K562 (cell line): ENCODE measurements around the gene ARMC7. TPM values are rescaled to one million over a fixed set of nuclear protein-coding genes. Genes with fewer than 3 reads are reported as not detected.
A peak's percentile ranks its signal among the peaks of the same experiment; 100 is the strongest.

Experiments
- ASH1L ChIP-seq: fragments of 450-650 bp; IDR thresholded peaks from 2 replicates; pipeline ENCODE4 v1.6.1; 2018; ENCODE audit warnings: borderline replicate concordance, mild to moderate bottlenecking, low read depth; ENCODE audit not compliant: partially characterized antibody
- BCOR ChIP-seq: fragments of 450-650 bp; IDR thresholded peaks from 2 replicates; pipeline ENCODE4 v1.6.1; 2016
- CAMTA2 ChIP-seq: fragments of 250-450 bp; sonication (Bioruptor Pico); conservative IDR thresholded peaks from 2 replicates; pipeline ENCODE4 v1.5.1; 2022
- DNMT1 ChIP-seq: fragments of 450-650 bp; IDR thresholded peaks from 2 replicates; pipeline ENCODE4 v1.6.1; 2016; ENCODE audit warnings: antibody characterized with exemption, mild to moderate bottlenecking
- EGR1 ChIP-seq: fragments of 450-650 bp; conservative IDR thresholded peaks from 2 replicates; pipeline ENCODE4 v1.6.1; 2017; ENCODE audit warnings: mild to moderate bottlenecking
- ETV1 ChIP-seq: fragments of 450-650 bp; conservative IDR thresholded peaks from 2 replicates; pipeline ENCODE4 v1.6.1; 2016; ENCODE audit warnings: missing genetic modification characterization, control low read depth, low read depth, missing compliant biosample characterization
- FOXK1 ChIP-seq: sonication (generic); formaldehyde crosslinking; IDR thresholded peaks from 2 replicates; pipeline ENCODE4 v1.8.0; 2022; ENCODE audit warnings: missing genetic modification reagents, mild to moderate bottlenecking, borderline replicate concordance
- FOXM1 ChIP-seq, 2 experiments: fragments of 450-650 bp in 1 of 2; sonication (generic) in 1 of 2; formaldehyde crosslinking in 1 of 2; IDR thresholded peaks; 2 replicates each; pipeline versions ENCODE4 v1.6.1 to v1.9.0; 2017 to 2022; ENCODE audit warnings: low read depth in 2 of 2, mild to moderate bottlenecking in 2 of 2, missing genetic modification reagents in 1 of 2, moderate library complexity in 1 of 2
- HMG20A ChIP-seq: fragments of 450-650 bp; formaldehyde crosslinking; conservative IDR thresholded peaks from 2 replicates; pipeline ENCODE4 v1.4.0; 2020; ENCODE audit warnings: mild to moderate bottlenecking, mixed read lengths
- KLF13 ChIP-seq: fragments of 450-650 bp; IDR thresholded peaks from 2 replicates; pipeline ENCODE4 v1.6.1; 2016; ENCODE audit warnings: missing genetic modification characterization, low read depth, mild to moderate bottlenecking, missing compliant biosample characterization, moderate library complexity, borderline replicate concordance
- MTA3 ChIP-seq: fragments of 450-650 bp; formaldehyde crosslinking; IDR thresholded peaks from 2 replicates; pipeline ENCODE4 v1.6.1; 2017; ENCODE audit warnings: mild to moderate bottlenecking, borderline replicate concordance
- NFIC ChIP-seq: fragments of 450-650 bp; IDR thresholded peaks from 2 replicates; pipeline ENCODE4 v1.6.1; 2017; ENCODE audit warnings: mild to moderate bottlenecking, inconsistent platforms
- NFXL1 ChIP-seq: fragments of 450-650 bp; formaldehyde crosslinking; IDR thresholded peaks from 2 replicates; pipeline ENCODE4 v1.4.0; 2021; ENCODE audit warnings: mild to moderate bottlenecking
- PHF20 ChIP-seq: fragments of 450-650 bp; IDR thresholded peaks from 2 replicates; pipeline ENCODE4 v1.6.1; 2018; ENCODE audit not compliant: partially characterized antibody
- SMARCB1 ChIP-seq: IDR thresholded peaks from 2 replicates; pipeline ENCODE4 v1.6.1; 2011; ENCODE audit warnings: improper control_type of control experiment, low read depth; ENCODE audit not compliant: insufficient read length
- TARDBP ChIP-seq: fragments of 450-650 bp; IDR thresholded peaks from 2 replicates; pipeline ENCODE4 v1.6.1; 2016
- YY1 ChIP-seq, 3 experiments: IDR thresholded peaks; 2 replicates each; pipeline ENCODE4 v1.6.1; 2011; ENCODE audit warnings: low read length in 2 of 3, mild to moderate bottlenecking in 2 of 3, moderate library complexity in 2 of 3, borderline replicate concordance in 1 of 3, control low read depth in 1 of 3, low read depth in 1 of 3; ENCODE audit not compliant: insufficient read depth in 3 of 3, insufficient replicate concordance in 2 of 3, control insufficient read depth in 1 of 3, insufficient read length in 1 of 3; ENCODE audit errors: extremely low read depth in 1 of 3
- ZBTB17 ChIP-seq: fragments of 450-650 bp; formaldehyde crosslinking; IDR thresholded peaks from 2 replicates; pipeline ENCODE4 v1.4.0; 2020; ENCODE audit warnings: mild to moderate bottlenecking
- ZBTB5 ChIP-seq: fragments of 450-650 bp; IDR thresholded peaks from 2 replicates; pipeline ENCODE4 v1.6.1; 2017; ENCODE audit warnings: antibody characterized with exemption
- ZNF232 ChIP-seq: sonication (generic); formaldehyde crosslinking; IDR thresholded peaks from 2 replicates; pipeline ENCODE4 v1.8.0; 2022; ENCODE audit warnings: mild to moderate bottlenecking, missing genetic modification reagents
- polyA plus RNA-seq, 8 experiments: library from polyadenylated mRNA; depleted of rRNA in 4 of 8; stranded (reverse) in 5 of 8; unstranded in 3 of 8; fragments of >200 nt; fragmentation: Nextera tagmentation in 2 of 8; fragmentation: Illumina TruSeq in 1 of 8; extraction: Ambion mirVana in 2 of 8; extraction: Trizol in 1 of 8; gene quantifications; 2 replicates each; pipeline versions ENCODE4 v1.2.1 to v1.2.3, GENCODE V29; 2011 to 2014; ENCODE audit warnings: inconsistent platforms in 1 of 8, missing spikeins in 1 of 8
- total RNA-seq, 7 experiments: library from RNA; depleted of rRNA in 6 of 7; stranded (reverse); fragments of >200 nt in 6 of 7; fragmentation: Illumina TruSeq in 2 of 7; extraction: Trizol in 2 of 7; gene quantifications; 2 replicates each; pipeline versions ENCODE4 v1.2.1 to v1.2.3, GENCODE V29; 2011 to 2021; ENCODE audit warnings: low replicate concordance in 1 of 7
- TF ChIP-seq, protein P1 (sequence below): fragments of 250-450 bp; sonication (Bioruptor Pico); IDR thresholded peaks from 2 replicates; pipeline ENCODE4 v1.4.0; 2020
- TF ChIP-seq, protein P2 (sequence below): sonication (generic); formaldehyde crosslinking; IDR thresholded peaks from 2 replicates; pipeline ENCODE4 v1.5.0; 2020; ENCODE audit warnings: missing genetic modification reagents

ARMC7 gene
- total and polyA plus RNA-seq, 9 of the 15 experiments (the other 6 are each of a cell fraction or from before 2014, with no cell fraction given) = 1.4 to 15.2 (median 5.9) TPM

- TF ChIP-seq YY1 (IDR thresholded peaks at IDR 0.05; ENCODE audit: borderline replicate concordance in 1 of 3, control insufficient read depth in 1 of 3, extremely low read depth in 1 of 3, insufficient read depth in 3 of 3, insufficient read length in 1 of 3, insufficient replicate concordance in 2 of 3, low read depth in 1 of 3, low read length in 2 of 3) (peak in 2 of 3 experiments; percentile 23 to 50), ZNF232 (CRISPR knock-in tag) (0 out of 2 replicates have a peak, but pooled peaks have one; percentile 19), SMARCB1 (no peak), TARDBP (no peak), FOXK1 (CRISPR knock-in tag) (peak; percentile 64; the same call in 1 of the 2 replicates), FOXM1 (IDR thresholded peaks at IDR 0.05; ENCODE audit: low read depth) (no peak), FOXM1 (CRISPR knock-in tag; IDR thresholded peaks at IDR 0.05; ENCODE audit: low read depth) (0 out of 2 replicates have a peak, but pooled peaks have one; percentile 21), EGR1 (peak; percentile 90), HMG20A (CRISPR knock-in tag) (no peak), PHF20 (peak; percentile 13), CAMTA2 (CRISPR knock-in tag) (no peak), BCOR (no peak), ASH1L (no peak), ZBTB17 (0 out of 2 replicates have a peak, but pooled peaks have one; percentile 37), ZBTB5 (no peak), NFXL1 (no peak), KLF13 (tag) (peak; percentile 49; the same call in 1 of the 2 replicates), ETV1 (peak; percentile 46; the same call in 1 of the 2 replicates), DNMT1 (no peak), MTA3 (0 out of 2 replicates have a peak, but pooled peaks have one; percentile 33), NFIC (0 out of 2 replicates have a peak, but pooled peaks have one; percentile 5)
- TF ChIP-seq, protein P1, sequence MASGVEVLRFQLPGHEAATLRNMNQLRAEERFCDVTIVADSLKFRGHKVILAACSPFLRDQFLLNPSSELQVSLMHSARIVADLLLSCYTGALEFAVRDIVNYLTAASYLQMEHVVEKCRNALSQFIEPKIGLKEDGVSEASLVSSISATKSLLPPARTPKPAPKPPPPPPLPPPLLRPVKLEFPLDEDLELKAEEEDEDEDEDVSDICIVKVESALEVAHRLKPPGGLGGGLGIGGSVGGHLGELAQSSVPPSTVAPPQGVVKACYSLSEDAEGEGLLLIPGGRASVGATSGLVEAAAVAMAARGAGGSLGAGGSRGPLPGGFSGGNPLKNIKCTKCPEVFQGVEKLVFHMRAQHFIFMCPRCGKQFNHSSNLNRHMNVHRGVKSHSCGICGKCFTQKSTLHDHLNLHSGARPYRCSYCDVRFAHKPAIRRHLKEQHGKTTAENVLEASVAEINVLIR (CRISPR knock-in tag) = no peak
- TF ChIP-seq, protein P2, sequence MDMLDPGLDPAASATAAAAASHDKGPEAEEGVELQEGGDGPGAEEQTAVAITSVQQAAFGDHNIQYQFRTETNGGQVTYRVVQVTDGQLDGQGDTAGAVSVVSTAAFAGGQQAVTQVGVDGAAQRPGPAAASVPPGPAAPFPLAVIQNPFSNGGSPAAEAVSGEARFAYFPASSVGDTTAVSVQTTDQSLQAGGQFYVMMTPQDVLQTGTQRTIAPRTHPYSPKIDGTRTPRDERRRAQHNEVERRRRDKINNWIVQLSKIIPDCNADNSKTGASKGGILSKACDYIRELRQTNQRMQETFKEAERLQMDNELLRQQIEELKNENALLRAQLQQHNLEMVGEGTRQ (CRISPR knock-in tag) = no peak
Measured at GRCh38 chr17:75109407-75110233, at the start of gene ARMC7 (continued).
